Coronary artery (tissue), 2 donors: ENCODE measurements around the gene CDK11B.
"Not testable (repeated sequence)": the region's sequence is repeated elsewhere in the genome, so short reads cannot be mapped to it uniquely, and the experiment has no call there.

Source experiments
- DNase-seq: peaks from one replicate; pipeline ENCODE4 v3.0.0-alpha.2; 2017; ENCODE audit warnings: low spot score
- H3K27ac ChIP-seq, 2 donors: fragments of 200-600 bp; sonication (generic); one replicate each; pipeline ENCODE4 v1.5.1; 2016 to 2019
- H3K4me3 ChIP-seq: fragments of 200-600 bp; sonication (generic); 2 replicates; pipeline ENCODE4 v1.5.1; 2016; ENCODE audit warnings: mild to moderate bottlenecking, moderate library complexity
- TF ChIP-seq, protein P1 (sequence below): fragments of 200-600 bp; sonication (generic); IDR thresholded peaks from one replicate; pipeline ENCODE4 v1.5.1; 2019; ENCODE audit warnings: antibody characterized with exemption

CDK11B gene

DNA sequence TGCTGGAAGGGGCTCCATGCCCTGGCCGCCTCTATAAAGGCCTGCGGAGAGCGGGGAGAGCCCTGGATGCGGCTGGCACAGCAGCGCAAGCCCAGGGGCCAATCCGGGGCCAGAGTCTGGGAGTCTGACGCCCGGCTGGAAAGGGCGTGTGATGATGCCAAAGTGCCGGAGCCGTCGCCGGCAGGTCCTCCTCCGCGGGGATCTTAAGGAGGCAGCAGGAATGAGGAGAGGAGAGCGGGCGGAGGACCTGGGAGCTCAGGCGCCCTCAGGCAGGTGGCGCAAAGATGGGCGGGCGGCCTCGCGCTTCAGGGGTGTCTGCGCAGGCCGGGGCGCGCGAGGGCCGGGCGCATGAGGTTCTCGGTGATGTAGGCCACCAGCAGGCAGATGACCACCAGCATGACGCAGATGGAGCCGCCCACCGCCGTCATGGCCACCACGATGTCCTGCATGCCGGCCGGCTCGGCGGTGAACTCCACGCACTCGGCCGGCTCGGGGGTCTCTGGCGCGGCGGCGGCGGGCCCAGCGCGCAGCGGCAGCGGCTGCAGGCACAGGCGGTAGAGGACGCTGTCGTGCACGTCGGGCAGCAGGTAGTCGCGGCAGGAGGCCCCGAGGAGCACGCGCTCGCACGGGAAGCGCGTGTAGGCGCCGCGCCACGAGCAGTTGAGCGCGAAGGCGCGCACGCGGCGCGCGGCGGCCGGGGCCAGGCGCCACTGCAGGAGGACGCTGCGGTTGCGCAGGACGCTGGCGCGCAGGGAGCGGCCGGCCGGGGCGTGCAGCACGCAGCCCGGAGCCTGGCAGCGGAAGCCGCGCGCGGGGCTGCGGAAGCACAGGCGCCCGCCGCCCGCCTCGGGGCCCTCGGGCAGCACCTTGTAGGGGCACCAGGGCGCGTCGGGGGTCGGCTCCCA lies 59.5 kb downstream of the CDK11B start:
- DNase-seq: no peak
- no peak overlapping the region for H3K27ac ChIP-seq
- peak overlapping the region; percentile 74 for H3K4me3 ChIP-seq
- TF ChIP-seq, protein P1, sequence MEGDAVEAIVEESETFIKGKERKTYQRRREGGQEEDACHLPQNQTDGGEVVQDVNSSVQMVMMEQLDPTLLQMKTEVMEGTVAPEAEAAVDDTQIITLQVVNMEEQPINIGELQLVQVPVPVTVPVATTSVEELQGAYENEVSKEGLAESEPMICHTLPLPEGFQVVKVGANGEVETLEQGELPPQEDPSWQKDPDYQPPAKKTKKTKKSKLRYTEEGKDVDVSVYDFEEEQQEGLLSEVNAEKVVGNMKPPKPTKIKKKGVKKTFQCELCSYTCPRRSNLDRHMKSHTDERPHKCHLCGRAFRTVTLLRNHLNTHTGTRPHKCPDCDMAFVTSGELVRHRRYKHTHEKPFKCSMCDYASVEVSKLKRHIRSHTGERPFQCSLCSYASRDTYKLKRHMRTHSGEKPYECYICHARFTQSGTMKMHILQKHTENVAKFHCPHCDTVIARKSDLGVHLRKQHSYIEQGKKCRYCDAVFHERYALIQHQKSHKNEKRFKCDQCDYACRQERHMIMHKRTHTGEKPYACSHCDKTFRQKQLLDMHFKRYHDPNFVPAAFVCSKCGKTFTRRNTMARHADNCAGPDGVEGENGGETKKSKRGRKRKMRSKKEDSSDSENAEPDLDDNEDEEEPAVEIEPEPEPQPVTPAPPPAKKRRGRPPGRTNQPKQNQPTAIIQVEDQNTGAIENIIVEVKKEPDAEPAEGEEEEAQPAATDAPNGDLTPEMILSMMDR: no peak

DNA sequence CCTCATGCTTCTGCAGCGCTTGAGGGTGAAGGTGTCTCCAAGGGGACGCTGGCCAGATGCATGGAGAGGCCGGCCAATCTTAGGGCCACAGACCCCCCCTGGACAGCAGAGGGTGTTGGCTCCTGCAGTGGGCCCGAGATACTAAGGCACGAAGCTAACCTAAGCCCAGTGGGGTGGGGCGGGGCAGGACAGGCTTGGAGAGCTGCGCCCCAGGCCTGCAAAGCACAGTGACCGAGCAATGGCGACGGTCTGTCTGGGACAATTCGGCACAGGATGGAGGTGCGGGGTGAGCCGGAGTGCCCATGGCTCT lies 60.1 kb downstream of the CDK11B start:
- TF ChIP-seq, protein P1: no peak
- Histone ChIP-seq H3K4me3 (no peak overlapping the region), H3K27ac (no peak overlapping the region)
- DNase-seq: no peak

DNA sequence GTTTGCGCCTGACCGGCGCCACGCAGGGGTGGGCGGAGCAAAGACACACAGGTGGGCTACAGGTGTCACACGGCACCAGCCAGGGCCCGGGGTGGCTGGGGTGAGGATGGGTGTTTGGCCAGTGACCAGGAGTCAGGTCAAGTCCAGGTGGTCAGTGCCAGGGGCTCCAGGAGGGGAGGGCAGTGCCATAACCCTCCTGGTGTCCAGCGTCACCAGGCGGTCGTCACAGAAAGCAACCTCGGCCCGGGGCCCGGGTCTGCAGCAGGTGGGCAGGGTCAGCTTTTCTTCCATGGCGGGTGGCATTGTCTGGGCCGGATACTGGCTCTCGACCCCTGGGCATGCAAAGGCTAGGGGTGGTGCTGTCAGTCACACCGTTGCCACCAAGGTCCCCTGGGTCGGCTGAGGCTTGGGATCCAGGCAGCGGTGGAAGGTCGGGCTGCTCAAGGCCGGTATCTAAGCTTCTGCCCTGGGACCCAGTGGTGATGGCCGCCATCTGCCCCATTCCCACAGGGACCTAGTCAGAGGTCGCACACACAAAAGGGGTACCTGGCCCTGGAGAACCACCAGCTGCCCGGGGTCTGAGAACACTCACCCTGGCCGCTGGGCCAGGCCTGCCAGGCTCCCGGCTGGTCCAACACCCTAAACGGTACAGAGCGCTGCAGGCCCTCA lies 60.6 kb downstream of the CDK11B start:
- TF ChIP-seq, protein P1: no peak
- no peak overlapping the region for H3K4me3 ChIP-seq
- H3K27ac ChIP-seq: no peak overlapping the region
- no peak for DNase-seq

DNA sequence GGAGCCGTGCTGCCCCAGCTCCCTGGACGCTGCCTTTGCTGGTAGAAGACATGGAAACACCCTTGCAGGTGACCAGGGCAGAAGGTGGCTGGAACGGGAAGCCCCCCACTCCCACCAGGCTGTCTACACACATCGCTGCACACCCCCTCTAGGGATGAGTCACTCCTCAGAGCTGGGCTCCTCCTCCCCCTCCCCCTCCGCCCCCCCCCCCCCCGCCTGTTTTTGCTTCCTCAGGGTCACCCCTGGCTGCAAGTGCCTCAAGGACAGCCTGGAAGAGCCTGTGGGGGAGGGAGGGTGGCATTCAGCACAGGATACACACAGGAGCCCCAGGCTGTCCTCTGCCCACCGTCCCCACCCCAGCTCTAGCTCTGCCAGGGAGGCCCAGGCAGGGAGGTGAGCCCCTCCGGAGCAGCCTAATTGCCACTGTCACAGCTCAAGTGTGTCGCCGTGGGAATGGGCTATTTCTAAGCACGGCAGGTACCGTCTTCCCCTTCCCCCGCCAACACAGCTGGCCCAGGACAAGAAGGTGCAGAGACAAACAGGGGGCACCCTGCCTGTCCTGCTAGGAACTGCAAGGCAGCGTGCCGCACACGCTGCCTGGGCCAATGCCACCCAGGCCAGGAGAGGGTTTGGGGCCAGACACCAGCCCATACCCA lies 61.4 kb downstream of the CDK11B start:
- Histone ChIP-seq H3K4me3 (no peak overlapping the region), H3K27ac (no peak overlapping the region)
- TF ChIP-seq, protein P1: no peak
- no peak for DNase-seq

DNA sequence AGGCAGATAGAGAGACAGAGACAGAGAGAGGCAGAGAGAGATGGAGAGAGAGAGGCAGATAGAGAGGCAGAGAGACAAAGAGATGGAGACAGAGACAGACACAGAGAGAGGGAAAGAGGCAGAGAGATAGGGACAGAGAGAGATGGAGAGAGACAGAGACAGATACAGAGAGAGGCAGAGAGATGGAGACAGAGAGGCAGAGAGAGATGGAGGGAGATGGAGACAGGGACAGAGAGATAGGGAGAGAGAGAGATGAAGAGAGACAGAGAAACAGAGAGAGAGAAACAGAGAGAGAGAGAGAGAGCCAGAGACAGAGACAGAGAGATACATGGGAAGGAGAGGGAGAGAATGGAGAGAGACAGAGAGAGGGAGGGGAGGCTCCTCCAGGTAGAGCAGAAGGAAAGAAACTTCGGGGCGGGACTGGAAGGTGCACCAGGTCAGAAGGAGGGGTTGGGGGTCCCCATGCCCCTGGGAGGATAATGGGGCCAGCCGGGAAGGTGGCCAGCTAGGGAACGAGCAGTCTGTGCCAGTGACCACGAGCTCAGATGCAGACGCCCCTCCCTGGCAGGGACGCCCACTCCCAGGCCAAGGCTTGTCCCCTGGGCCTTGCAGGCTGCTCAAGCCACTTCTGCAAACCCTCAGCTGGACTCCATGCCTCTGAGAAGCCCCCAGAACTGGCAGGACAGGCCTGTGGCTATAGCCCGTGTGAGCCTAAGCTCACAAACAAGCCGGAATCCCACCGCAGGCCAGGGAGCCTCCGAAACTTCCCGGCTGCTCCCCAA lies 62.1 kb downstream of the CDK11B start:
- TF ChIP-seq, protein P1: no peak
- DNase-seq: no peak
- no peak overlapping the region for H3K27ac ChIP-seq
- no peak overlapping the region for H3K4me3 ChIP-seq

DNA sequence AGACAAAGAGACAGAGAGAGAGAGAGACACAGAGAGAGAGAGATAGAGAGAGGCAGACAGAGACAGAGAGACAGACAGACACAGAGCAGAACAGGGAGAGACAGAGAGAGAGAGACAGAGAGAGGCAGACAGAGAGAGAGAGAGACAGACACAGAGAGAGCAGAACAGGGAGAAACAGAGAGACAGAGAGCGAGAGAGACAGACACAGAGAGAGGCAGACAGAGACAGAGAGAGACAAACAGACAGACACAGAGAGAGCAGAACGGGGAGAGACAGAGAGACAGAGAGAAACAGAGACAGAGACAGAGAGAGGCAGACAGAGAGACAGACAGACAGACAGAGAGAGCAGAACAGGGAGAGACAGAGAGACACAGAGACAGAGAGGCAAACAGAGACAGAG lies 63.5 kb downstream of the CDK11B start:
- H3K4me3 ChIP-seq, H3K27ac ChIP-seq, DNase-seq: not testable (repeated sequence)
